CD4-positive, alpha-beta T cell (primary cell): ENCODE measurements around the gene PIP5K1C. TPM values are rescaled to one million over a fixed set of nuclear protein-coding genes. Genes with fewer than 3 reads are reported as not detected.

ENCODE experiments used
- ATAC-seq: fragments of 200-7000 bp; cut with Tn5 transposase; one replicate; pipeline ENCODE4 v1.10.0; 2022; ENCODE audit warnings: mild to moderate bottlenecking; ENCODE audit not compliant: poor library complexity
- CTCF ChIA-PET: fragments of 350-600 bp; sonication (Branson Sonifier 250); formaldehyde crosslinking; loops from one replicate; lab custom pipeline; 2021; ENCODE audit warnings: antibody characterized with exemption, inconsistent platforms; lab: Charles Lee
- POLR2A ChIA-PET: fragments of 350-600 bp; sonication (Branson Sonifier 250); formaldehyde crosslinking; loops from one replicate; lab custom pipeline; 2021; ENCODE audit warnings: antibody characterized with exemption, inconsistent platforms; lab: Charles Lee
- DNase-seq, 14 experiments: peaks; one replicate each; pipeline ENCODE4 v3.0.0-alpha.2; 2013 to 2020; ENCODE audit warnings: mixed read lengths in 2 of 14
- H3K27ac ChIP-seq, 2 donors: one replicate each; pipeline versions ENCODE4 v1.5.1 to v1.7.0; 2013; ENCODE audit warnings: low read length in 2 of 2, low read depth in 1 of 2, mild to moderate bottlenecking in 1 of 2
- H3K27me3 ChIP-seq, 2 experiments: 1 replicate in 1 of 2; 2 replicates in 1 of 2; pipeline versions ENCODE4 v1.6.1 to v1.7.0; 2013; ENCODE audit warnings: low read length in 2 of 2, control low read depth in 1 of 2, mild to moderate bottlenecking in 1 of 2, moderate library complexity in 1 of 2; ENCODE audit not compliant: insufficient read depth in 2 of 2, control insufficient read depth in 1 of 2
- H3K36me3 ChIP-seq: one replicate; pipeline ENCODE4 v1.6.1; 2013; ENCODE audit warnings: low read length, control low read depth; ENCODE audit not compliant: insufficient read depth
- H3K4me1 ChIP-seq: one replicate; pipeline ENCODE4 v1.6.1; 2013; ENCODE audit warnings: low read length, control low read depth; ENCODE audit not compliant: insufficient read depth
- H3K4me3 ChIP-seq: one replicate; pipeline ENCODE4 v1.5.1; 2013; ENCODE audit warnings: mild to moderate bottlenecking, low read length, moderate library complexity
- H3K9me3 ChIP-seq, 2 experiments: 1 replicate in 1 of 2; 2 replicates in 1 of 2; pipeline versions ENCODE4 v1.6.1 to v1.7.0; 2013; ENCODE audit warnings: low read length in 2 of 2, mild to moderate bottlenecking in 2 of 2, control low read depth in 1 of 2, moderate library complexity in 1 of 2; ENCODE audit not compliant: control insufficient read depth in 1 of 2, insufficient read depth in 1 of 2
- H3K27ac Mint-ChIP-seq: one replicate; pipeline ENCODE4 v1.8.0; 2020; ENCODE audit warnings: mixed read lengths
- H3K27me3 Mint-ChIP-seq: one replicate; pipeline ENCODE4 v1.8.0; 2021; ENCODE audit warnings: mixed read lengths
- H3K36me3 Mint-ChIP-seq: one replicate; pipeline ENCODE4 v1.8.0; 2021; ENCODE audit warnings: low read depth, mixed read lengths
- H3K4me1 Mint-ChIP-seq: one replicate; pipeline ENCODE4 v1.8.0; 2021; ENCODE audit warnings: low read depth, mixed read lengths
- H3K4me3 Mint-ChIP-seq: one replicate; pipeline ENCODE4 v1.8.0; 2020; ENCODE audit warnings: mild to moderate bottlenecking, mixed read lengths
- H3K9me3 Mint-ChIP-seq: one replicate; pipeline ENCODE4 v1.8.0; 2020; ENCODE audit warnings: mixed read lengths
- intact Hi-C, 2 experiments: fragments of 100-400 bp; cut with DNase I in 1 of 2; cut with micrococcal nuclease in 1 of 2; formaldehyde crosslinking; loops; one replicate each; pipeline versions ENCODE4 v1.15.1 to v1.9.0; 2023 to 2025; cut with DNase I, micrococcal nuclease
- total RNA-seq, 174 experiments: library from RNA in 2 of 174; stranded (reverse) in 2 of 174; gene quantifications; one replicate each; pipeline ENCODE4 v1.2.3 and lab custom pipeline; 2021 to 2026
- TF ChIP-seq, protein P1 (sequence below): fragments of 200-600 bp; IDR thresholded peaks from one replicate; pipeline ENCODE4 v1.8.0; 2022; ENCODE audit warnings: antibody characterized with exemption, mild to moderate bottlenecking

The PIP5K1C gene
- total RNA-seq, 2 experiments from 2014 or later = 14.7 to 15.5 TPM

DNA sequence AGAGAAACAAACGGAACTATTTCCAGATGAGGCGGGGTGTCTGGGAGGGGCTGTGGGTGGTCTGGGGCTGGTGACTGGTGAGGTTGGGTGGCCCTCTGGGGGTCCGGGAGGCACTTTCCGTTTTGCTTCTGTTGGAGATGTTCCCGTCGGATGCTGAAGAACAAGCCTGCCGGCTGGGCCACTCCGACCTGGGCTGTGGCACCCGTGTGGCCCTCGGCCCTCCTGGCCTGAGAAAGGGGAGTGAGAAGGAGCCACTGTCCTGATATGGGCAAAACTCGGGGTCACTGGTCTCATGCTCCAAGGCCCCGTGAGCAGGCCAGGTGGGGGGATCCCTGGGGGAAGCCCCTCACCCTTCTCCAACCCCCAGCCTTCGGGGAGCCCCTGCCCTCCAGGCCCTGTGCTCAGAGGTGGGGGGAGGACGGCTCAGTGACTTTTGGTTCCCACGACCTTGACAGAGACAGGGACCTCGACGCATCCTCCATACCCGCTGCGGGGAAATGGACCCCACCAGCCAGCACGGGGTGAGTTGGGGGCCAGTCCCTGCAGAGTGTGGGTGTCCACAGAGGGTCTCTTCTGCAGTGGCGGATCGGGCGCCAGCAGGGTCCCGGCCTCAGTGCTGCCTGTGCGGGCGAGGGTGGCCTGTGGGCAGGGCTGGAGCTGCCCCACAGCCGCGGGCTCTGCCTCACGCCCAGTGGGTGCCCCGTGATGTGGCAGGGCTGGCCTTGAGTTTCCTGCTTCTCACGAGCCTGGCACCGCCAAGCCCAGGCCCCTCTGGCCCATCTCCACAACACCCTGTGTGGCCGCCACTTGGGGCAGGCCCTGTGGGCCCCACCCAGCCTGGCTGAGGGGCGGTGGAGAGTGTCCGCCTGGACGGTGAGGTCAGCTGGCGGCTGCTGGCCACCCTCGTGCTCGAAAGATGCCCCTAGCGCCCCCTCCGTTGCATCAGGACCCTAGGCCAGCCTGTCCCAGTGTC lies 89.2 kb downstream of the PIP5K1C start:
- H3K36me3 ChIP-seq = peaks cover 37% of the 10 kb centered on the region
- Mint-ChIP-seq H3K9me3 (no peaks in the 10 kb centered on the region), H3K4me1 (peaks cover 14% of the 10 kb centered on the region), H3K36me3 (peaks cover 10% of the 10 kb centered on the region), H3K4me3 (no peak overlapping the region), H3K27me3 (no peaks in the 10 kb centered on the region), H3K27ac (no peak overlapping the region)
- TF ChIP-seq, protein P1, sequence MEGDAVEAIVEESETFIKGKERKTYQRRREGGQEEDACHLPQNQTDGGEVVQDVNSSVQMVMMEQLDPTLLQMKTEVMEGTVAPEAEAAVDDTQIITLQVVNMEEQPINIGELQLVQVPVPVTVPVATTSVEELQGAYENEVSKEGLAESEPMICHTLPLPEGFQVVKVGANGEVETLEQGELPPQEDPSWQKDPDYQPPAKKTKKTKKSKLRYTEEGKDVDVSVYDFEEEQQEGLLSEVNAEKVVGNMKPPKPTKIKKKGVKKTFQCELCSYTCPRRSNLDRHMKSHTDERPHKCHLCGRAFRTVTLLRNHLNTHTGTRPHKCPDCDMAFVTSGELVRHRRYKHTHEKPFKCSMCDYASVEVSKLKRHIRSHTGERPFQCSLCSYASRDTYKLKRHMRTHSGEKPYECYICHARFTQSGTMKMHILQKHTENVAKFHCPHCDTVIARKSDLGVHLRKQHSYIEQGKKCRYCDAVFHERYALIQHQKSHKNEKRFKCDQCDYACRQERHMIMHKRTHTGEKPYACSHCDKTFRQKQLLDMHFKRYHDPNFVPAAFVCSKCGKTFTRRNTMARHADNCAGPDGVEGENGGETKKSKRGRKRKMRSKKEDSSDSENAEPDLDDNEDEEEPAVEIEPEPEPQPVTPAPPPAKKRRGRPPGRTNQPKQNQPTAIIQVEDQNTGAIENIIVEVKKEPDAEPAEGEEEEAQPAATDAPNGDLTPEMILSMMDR = no peak
- no peak for DNase-seq
- no peak overlapping the region for H3K4me3 ChIP-seq
- CTCF ChIA-PET = no interaction called here
- POLR2A ChIA-PET = no interaction called here
- peaks cover 0 to 28% of the 10 kb centered on the region in 2 experiments for H3K9me3 ChIP-seq
- peaks cover 20% of the 10 kb centered on the region for H3K4me1 ChIP-seq
- no peak overlapping the region for H3K27ac ChIP-seq
- no peak for ATAC-seq
- H3K27me3 ChIP-seq = no peaks in the 10 kb centered on the region
- intact Hi-C loops = no loop called here

DNA sequence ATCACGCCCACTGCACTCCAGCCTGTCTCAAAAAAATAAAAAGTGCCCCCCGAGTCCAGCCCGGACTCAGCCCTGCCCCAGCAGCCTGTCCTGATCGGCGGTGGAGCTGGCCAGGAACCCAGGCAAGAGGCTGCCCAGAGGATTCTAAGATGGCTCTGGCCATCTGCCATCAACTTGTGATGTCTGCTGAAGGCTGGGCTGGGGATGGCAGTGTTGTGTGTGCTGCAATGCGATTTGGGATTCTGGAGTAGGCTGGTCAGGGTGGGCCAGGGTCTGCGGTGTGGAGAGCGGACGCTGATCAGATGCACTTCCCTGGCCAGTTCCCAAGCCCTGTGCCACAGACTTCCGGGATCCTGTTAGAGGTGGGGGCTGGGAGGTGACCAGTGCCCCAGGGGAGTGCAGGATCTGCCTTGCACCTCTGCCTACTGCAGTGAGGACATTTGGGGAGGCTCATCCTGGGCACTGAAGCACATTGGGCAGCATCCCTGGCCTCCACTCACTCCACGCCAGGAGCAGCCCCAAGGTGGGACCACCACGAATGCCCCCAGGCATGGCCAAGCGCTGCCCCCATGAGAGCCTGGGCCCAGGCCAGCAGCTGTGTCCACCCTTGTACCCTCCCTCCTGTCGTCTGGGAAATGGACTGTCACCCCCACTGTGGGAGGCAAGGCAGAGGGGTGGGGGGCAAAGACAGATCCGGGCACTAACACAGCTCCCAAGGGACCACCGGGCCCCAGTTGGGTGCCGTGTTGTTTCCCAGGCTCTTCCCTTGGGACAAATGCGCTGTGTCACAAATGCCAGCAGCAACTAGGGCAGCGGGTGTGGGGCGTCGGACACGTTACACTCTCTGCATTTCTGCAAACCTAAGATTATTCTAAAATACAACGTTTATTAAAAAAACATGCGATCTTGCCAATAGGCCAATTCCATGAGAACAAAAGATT lies 90.2 kb downstream of the PIP5K1C start:
- H3K27ac Mint-ChIP-seq = no peak overlapping the region
- TF ChIP-seq, protein P1 = no peak
- intact Hi-C loops = no loop called here

DNA sequence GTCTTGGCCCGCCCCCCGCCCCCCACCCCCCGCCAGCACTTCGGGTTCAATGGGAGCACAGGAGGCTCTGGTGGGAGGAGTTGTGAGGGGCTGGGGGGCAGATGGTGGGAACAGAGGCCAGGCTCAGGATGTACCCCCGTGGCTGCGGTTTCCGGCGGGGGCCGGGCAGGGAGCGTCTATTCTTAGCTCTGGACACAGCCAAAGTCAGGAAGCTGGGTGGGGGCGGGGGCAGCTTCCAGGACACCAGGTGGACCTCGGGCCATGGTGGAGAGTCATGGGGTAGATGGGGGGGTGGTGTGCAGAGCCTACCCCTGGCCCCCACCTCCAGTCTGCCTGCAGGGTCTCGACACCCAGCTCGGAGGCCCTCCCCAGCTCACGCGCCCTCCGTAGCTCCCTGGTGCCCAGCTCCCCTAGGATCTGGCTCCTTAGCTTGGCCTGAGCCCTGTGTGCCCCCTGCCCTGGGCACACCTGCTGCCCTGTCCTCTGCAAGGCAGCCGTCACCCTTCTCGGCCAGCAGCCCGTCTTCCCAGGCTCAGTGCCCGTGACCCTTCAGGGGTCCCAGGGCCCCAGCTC lies 91.4 kb downstream of the PIP5K1C start:
- POLR2A ChIA-PET = no interaction called here
- H3K36me3 ChIP-seq = peaks cover 26% of the 10 kb centered on the region
- intact Hi-C loops = no loop called here
- peaks cover 40% of the 10 kb centered on the region for H3K4me1 ChIP-seq
- H3K9me3 ChIP-seq = peaks cover 0 to 35% of the 10 kb centered on the region in 2 experiments
- CTCF ChIA-PET = interaction anchor here (0.5 kb wide), 1 partner anchor 21 kb away, joined by 3 read pairs; no protein-coding TSS in a partner anchor
- peaks cover 14% of the 10 kb centered on the region for H3K4me1 Mint-ChIP-seq
- TF ChIP-seq, protein P1 = no peak
- H3K9me3 Mint-ChIP-seq = no peaks in the 10 kb centered on the region
- H3K36me3 Mint-ChIP-seq = peaks cover 10% of the 10 kb centered on the region
- H3K4me3 ChIP-seq = no peak overlapping the region
- no peaks in the 10 kb centered on the region for H3K27me3 Mint-ChIP-seq
- no peak overlapping the region for H3K27ac ChIP-seq
- H3K27ac Mint-ChIP-seq = no peak overlapping the region
- no peak for ATAC-seq
- no peaks in the 10 kb centered on the region for H3K27me3 ChIP-seq
- H3K4me3 Mint-ChIP-seq = no peak overlapping the region
- no peak for DNase-seq

More for the DNA sequence above, 90.2 kb downstream of the PIP5K1C start:
- peaks cover 30% of the 10 kb centered on the region for H3K4me1 ChIP-seq
- CTCF ChIA-PET = interaction anchor here (0.5 kb wide), 1 partner anchor 22 kb away, joined by 3 read pairs; no protein-coding TSS in a partner anchor
- Mint-ChIP-seq H3K9me3 (no peaks in the 10 kb centered on the region), H3K36me3 (peaks cover 10% of the 10 kb centered on the region), H3K4me3 (no peak overlapping the region), H3K27me3 (no peaks in the 10 kb centered on the region), H3K4me1 (peaks cover 14% of the 10 kb centered on the region)
- H3K27me3 ChIP-seq = no peaks in the 10 kb centered on the region
- H3K27ac ChIP-seq = no peak overlapping the region
- ATAC-seq (no peak), DNase-seq (no peak)
- H3K9me3 ChIP-seq = peaks cover 0 to 30% of the 10 kb centered on the region in 2 experiments
- peaks cover 31% of the 10 kb centered on the region for H3K36me3 ChIP-seq
- H3K4me3 ChIP-seq = no peak overlapping the region
- POLR2A ChIA-PET = no interaction called here
